ENCODE results near the gene NCOA7.

Gene NCOA7

DNA sequence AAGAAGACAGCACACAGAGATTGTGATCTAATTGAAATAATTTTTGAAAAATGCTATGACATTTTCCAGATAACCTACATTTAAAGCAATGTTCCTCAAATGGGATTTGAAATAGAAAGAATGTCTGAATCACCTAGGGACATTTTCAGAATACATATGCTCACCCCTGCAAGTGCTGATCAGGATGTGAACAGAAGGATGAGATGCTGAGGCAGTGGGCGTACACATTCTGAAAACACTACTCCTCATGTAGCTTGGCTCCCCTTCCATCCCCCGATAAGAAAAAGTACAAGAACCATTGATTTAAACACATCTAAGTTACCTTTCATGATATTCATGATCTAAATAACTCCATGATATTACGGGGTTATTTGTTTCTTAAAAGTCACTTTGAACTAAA is 136.0 kb downstream of the NCOA7 start:
- H3K36me3 ChIP-seq (ENCODE audit: insufficient read depth, low read length) = peaks cover 68% of the 10 kb centered on the region
- H3K9ac ChIP-seq (ENCODE audit: low read depth, low read length) = no peak overlapping the region
- DNase-seq = no peak

DNA sequence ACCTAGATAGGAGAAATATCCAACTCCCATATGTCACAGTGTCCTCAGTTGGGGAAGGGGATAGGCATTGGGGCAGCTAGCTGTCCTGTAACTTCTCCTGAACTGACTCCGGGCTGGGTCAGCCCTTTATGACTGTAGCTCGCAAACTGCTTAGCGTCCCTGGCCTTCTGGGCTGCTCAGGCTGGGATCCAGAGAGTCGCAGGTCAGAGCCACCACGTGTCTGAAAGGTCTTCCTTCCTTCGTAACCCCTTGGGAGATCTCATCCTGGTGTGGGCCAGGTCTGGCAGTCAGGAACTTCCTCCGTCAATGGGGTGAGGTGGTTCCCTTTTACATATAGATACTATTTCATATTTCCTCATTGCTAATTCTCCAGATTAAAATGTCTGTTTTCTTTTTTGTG is 137.0 kb downstream of the NCOA7 start:
- ATAC-seq (ENCODE audit: insufficient read depth, low read depth) (no peak), DNase-seq (no peak)
- no peak overlapping the region for H3K4me3 ChIP-seq (ENCODE audit: low read depth in 1 of 2, low read length in 2 of 2)
- H3K36me3 ChIP-seq (ENCODE audit: insufficient read depth, low read length) = peaks cover 58% of the 10 kb centered on the region
- no peaks in the 10 kb centered on the region for H3K9me3 ChIP-seq (ENCODE audit: insufficient read depth, low read length, severe bottlenecking)
- H3K4me2 ChIP-seq (ENCODE audit: insufficient read depth, low read length) = no peak overlapping the region
- TF ChIP-seq, protein P1, sequence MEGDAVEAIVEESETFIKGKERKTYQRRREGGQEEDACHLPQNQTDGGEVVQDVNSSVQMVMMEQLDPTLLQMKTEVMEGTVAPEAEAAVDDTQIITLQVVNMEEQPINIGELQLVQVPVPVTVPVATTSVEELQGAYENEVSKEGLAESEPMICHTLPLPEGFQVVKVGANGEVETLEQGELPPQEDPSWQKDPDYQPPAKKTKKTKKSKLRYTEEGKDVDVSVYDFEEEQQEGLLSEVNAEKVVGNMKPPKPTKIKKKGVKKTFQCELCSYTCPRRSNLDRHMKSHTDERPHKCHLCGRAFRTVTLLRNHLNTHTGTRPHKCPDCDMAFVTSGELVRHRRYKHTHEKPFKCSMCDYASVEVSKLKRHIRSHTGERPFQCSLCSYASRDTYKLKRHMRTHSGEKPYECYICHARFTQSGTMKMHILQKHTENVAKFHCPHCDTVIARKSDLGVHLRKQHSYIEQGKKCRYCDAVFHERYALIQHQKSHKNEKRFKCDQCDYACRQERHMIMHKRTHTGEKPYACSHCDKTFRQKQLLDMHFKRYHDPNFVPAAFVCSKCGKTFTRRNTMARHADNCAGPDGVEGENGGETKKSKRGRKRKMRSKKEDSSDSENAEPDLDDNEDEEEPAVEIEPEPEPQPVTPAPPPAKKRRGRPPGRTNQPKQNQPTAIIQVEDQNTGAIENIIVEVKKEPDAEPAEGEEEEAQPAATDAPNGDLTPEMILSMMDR (IDR thresholded peaks at IDR 0.05; ENCODE audit: borderline replicate concordance, extremely low read depth, low read length, poor library complexity, severe bottlenecking) = no peak
- TF ChIP-seq EZH2 (IDR thresholded peaks at IDR 0.05; ENCODE audit: borderline replicate concordance, low read depth, low read length, severe bottlenecking) = no peak
- H3K4me1 ChIP-seq (ENCODE audit: insufficient read depth, low read length) = no peaks in the 10 kb centered on the region
- no peak overlapping the region for H3K9ac ChIP-seq (ENCODE audit: low read depth, low read length)
- no peaks in the 10 kb centered on the region for H3K27me3 ChIP-seq (ENCODE audit: insufficient read depth, low read length, poor library complexity)
- no peak overlapping the region for H3K27ac ChIP-seq (ENCODE audit: low read length)
- no peaks in the 10 kb centered on the region for H3K79me2 ChIP-seq (ENCODE audit: insufficient read depth, low read length)
- no peaks in the 10 kb centered on the region for H4K20me1 ChIP-seq (ENCODE audit: insufficient read depth, low read length)
- no peak overlapping the region for H2AFZ ChIP-seq (ENCODE audit: low read depth, low read length)

More for the DNA sequence above, 136.0 kb downstream of the NCOA7 start:
- no peaks in the 10 kb centered on the region for H3K79me2 ChIP-seq (ENCODE audit: insufficient read depth, low read length)
- no peak overlapping the region for H3K4me2 ChIP-seq (ENCODE audit: insufficient read depth, low read length)
- H2AFZ ChIP-seq (ENCODE audit: low read depth, low read length) = no peak overlapping the region
- H3K9me3 ChIP-seq (ENCODE audit: insufficient read depth, low read length, severe bottlenecking) = no peaks in the 10 kb centered on the region
- H3K4me3 ChIP-seq (ENCODE audit: low read depth in 1 of 2, low read length in 2 of 2) = no peak overlapping the region
- H3K27me3 ChIP-seq (ENCODE audit: insufficient read depth, low read length, poor library complexity) = no peaks in the 10 kb centered on the region
- H4K20me1 ChIP-seq (ENCODE audit: insufficient read depth, low read length) = no peaks in the 10 kb centered on the region
- TF ChIP-seq, protein P1 (IDR thresholded peaks at IDR 0.05; ENCODE audit: borderline replicate concordance, extremely low read depth, low read length, poor library complexity, severe bottlenecking) = no peak
- no peak for TF ChIP-seq EZH2 (IDR thresholded peaks at IDR 0.05; ENCODE audit: borderline replicate concordance, low read depth, low read length, severe bottlenecking)
- no peak for ATAC-seq (ENCODE audit: insufficient read depth, low read depth)
- no peak overlapping the region for H3K27ac ChIP-seq (ENCODE audit: low read length)
- no peaks in the 10 kb centered on the region for H3K4me1 ChIP-seq (ENCODE audit: insufficient read depth, low read length)

DNA sequence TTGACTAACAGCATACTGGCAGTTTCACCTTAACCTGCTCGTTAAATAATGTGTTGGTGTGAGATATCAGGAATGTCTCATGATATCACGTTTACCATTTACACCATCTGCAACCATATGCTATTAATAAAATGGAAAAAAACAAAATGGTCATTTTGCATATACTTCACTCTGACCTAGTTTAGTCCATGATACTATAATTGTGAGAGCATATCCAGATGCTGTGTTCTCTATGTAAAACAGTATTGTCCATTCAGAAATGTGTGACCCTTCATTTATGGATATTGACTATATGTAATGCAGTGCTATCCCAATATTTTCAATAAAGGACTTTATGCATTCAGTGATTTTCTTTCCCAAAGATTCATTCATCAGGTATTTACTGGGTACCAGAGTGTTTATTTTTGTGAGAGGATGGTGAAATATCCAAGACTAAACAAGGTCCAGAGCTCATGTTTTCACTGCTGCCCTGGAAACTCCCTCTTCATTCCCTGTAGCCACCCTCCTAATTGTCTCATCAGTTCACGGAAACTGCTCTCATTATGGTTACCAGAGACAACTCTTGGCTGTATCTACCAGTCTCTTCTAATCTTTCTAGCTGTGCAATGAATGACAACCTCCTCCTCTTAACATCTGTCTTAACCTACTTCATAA is 140.1 kb downstream of the NCOA7 start:
- no peak overlapping the region for H2AFZ ChIP-seq (ENCODE audit: low read depth, low read length)
- H3K9me3 ChIP-seq (ENCODE audit: insufficient read depth, low read length, severe bottlenecking) = no peaks in the 10 kb centered on the region
- no peaks in the 10 kb centered on the region for H3K27me3 ChIP-seq (ENCODE audit: insufficient read depth, low read length, poor library complexity)
- H3K4me3 ChIP-seq (ENCODE audit: low read depth in 1 of 2, low read length in 2 of 2) = no peak overlapping the region
- ATAC-seq (ENCODE audit: insufficient read depth, low read depth) (no peak), DNase-seq (no peak)
- H3K4me2 ChIP-seq (ENCODE audit: insufficient read depth, low read length) = no peak overlapping the region
- H3K9ac ChIP-seq (ENCODE audit: low read depth, low read length) = no peak overlapping the region
- TF ChIP-seq, protein P1 (IDR thresholded peaks at IDR 0.05; ENCODE audit: borderline replicate concordance, extremely low read depth, low read length, poor library complexity, severe bottlenecking) = no peak
- TF ChIP-seq EZH2 (IDR thresholded peaks at IDR 0.05; ENCODE audit: borderline replicate concordance, low read depth, low read length, severe bottlenecking) = no peak
- no peaks in the 10 kb centered on the region for H4K20me1 ChIP-seq (ENCODE audit: insufficient read depth, low read length)
- peaks cover 32% of the 10 kb centered on the region; the same call in 1 of the 2 replicates for H3K36me3 ChIP-seq (ENCODE audit: insufficient read depth, low read length)
- H3K79me2 ChIP-seq (ENCODE audit: insufficient read depth, low read length) = no peaks in the 10 kb centered on the region
- H3K4me1 ChIP-seq (ENCODE audit: insufficient read depth, low read length) = no peaks in the 10 kb centered on the region
- no peak overlapping the region for H3K27ac ChIP-seq (ENCODE audit: low read length)

Data from DND-41 (cell line).